Liver (tissue), 9 donors: ENCODE measurements around the gene ARSB. TPM values are rescaled to one million over a fixed set of nuclear protein-coding genes. Genes with fewer than 3 reads are reported as not detected.

Experiments used
- DNase-seq: peaks from one replicate; pipeline ENCODE4 v3.0.0-alpha.2; 2017; ENCODE audit warnings: low spot score
- H3K27ac ChIP-seq, 2 donors: one replicate each; pipeline ENCODE4 v1.7.0; 2013; ENCODE audit warnings: inconsistent platforms in 2 of 2, low read length in 2 of 2, control low read depth in 1 of 2, low read depth in 1 of 2, mild to moderate bottlenecking in 1 of 2
- H3K27me3 ChIP-seq, 4 donors: one replicate each; pipeline versions ENCODE4 v1.6.1 to v1.7.0; 2013; ENCODE audit warnings: low read length in 3 of 4, inconsistent platforms in 1 of 4, mild to moderate bottlenecking in 1 of 4, moderate library complexity in 1 of 4; ENCODE audit not compliant: control insufficient read depth in 4 of 4, insufficient read depth in 4 of 4
- H3K36me3 ChIP-seq, 4 donors: one replicate each; pipeline versions ENCODE4 v1.6.1 to v1.7.0; 2013; ENCODE audit warnings: low read length in 3 of 4, mild to moderate bottlenecking in 3 of 4, low read depth in 1 of 4, moderate library complexity in 1 of 4; ENCODE audit not compliant: control insufficient read depth in 4 of 4, insufficient read depth in 3 of 4
- H3K4me1 ChIP-seq, 4 donors: one replicate each; pipeline versions ENCODE4 v1.6.1 to v1.7.0; 2013; ENCODE audit warnings: low read length in 3 of 4, mild to moderate bottlenecking in 3 of 4, moderate library complexity in 1 of 4; ENCODE audit not compliant: control insufficient read depth in 4 of 4, insufficient read depth in 4 of 4
- H3K4me3 ChIP-seq, 3 donors: one replicate each; pipeline versions ENCODE4 v1.6.1 to v1.7.0; 2013; ENCODE audit warnings: low read length in 3 of 3, control low read depth in 1 of 3, low read depth in 1 of 3, mild to moderate bottlenecking in 1 of 3
- H3K9ac ChIP-seq, 2 donors: one replicate each; pipeline ENCODE4 v1.7.0; 2013; ENCODE audit warnings: low read length in 2 of 2, mild to moderate bottlenecking in 2 of 2, moderate library complexity in 2 of 2, control low read depth in 1 of 2, low read depth in 1 of 2
- H3K9me3 ChIP-seq, 4 donors: one replicate each; pipeline versions ENCODE4 v1.6.1 to v1.7.0; 2013; ENCODE audit warnings: low read length in 3 of 4; ENCODE audit not compliant: control insufficient read depth in 4 of 4
- CTCF ChIP-seq: fragments of 150-350 bp; IDR thresholded peaks from 2 replicates; pipeline ENCODE4 v1.5.1; 2017; ENCODE audit warnings: improper control_type of control experiment, low read depth, low read length; ENCODE audit not compliant: missing input control
- EGR1 ChIP-seq, 2 donors: IDR thresholded peaks; 2 replicates each; pipeline ENCODE4 v1.6.1; 2016 to 2018; ENCODE audit warnings: antibody characterized with exemption in 2 of 2, low read depth in 2 of 2
- FOXA1 ChIP-seq: IDR thresholded peaks from 2 replicates; pipeline ENCODE4 v1.6.1; 2016; ENCODE audit warnings: antibody characterized with exemption
- FOXA2 ChIP-seq: IDR thresholded peaks from 2 replicates; pipeline ENCODE4 v1.6.1; 2016; ENCODE audit warnings: antibody characterized with exemption
- GABPA ChIP-seq, 2 donors: IDR thresholded peaks in 1 of 2; conservative IDR thresholded peaks in 1 of 2; 2 replicates each; pipeline ENCODE4 v1.6.1; 2016; ENCODE audit warnings: antibody characterized with exemption in 2 of 2, mild to moderate bottlenecking in 1 of 2, moderate library complexity in 1 of 2
- HNF4A ChIP-seq, 2 donors: conservative IDR thresholded peaks; 2 replicates each; pipeline ENCODE4 v1.6.1; 2016; ENCODE audit warnings: antibody characterized with exemption in 2 of 2, mild to moderate bottlenecking in 2 of 2
- HNF4G ChIP-seq: IDR thresholded peaks from 2 replicates; pipeline ENCODE4 v1.6.1; 2016; ENCODE audit warnings: antibody characterized with exemption
- MAX ChIP-seq: IDR thresholded peaks from 2 replicates; pipeline ENCODE4 v1.6.1; 2016; ENCODE audit warnings: antibody characterized with exemption
- RAD21 ChIP-seq, 2 donors: IDR thresholded peaks; 2 replicates each; pipeline ENCODE4 v1.6.1; 2016; ENCODE audit warnings: antibody characterized with exemption in 2 of 2, mild to moderate bottlenecking in 2 of 2
- REST ChIP-seq: IDR thresholded peaks from 2 replicates; pipeline ENCODE4 v1.6.1; 2016; ENCODE audit warnings: antibody characterized with exemption, mild to moderate bottlenecking
- RXRA ChIP-seq, 2 donors: IDR thresholded peaks; 2 replicates each; pipeline ENCODE4 v1.6.1; 2017 to 2018; ENCODE audit warnings: antibody characterized with exemption in 2 of 2, mild to moderate bottlenecking in 1 of 2
- SP1 ChIP-seq: IDR thresholded peaks from 2 replicates; pipeline ENCODE4 v1.6.1; 2018; ENCODE audit warnings: antibody characterized with exemption, mild to moderate bottlenecking
- TAF1 ChIP-seq: conservative IDR thresholded peaks from 2 replicates; pipeline ENCODE4 v1.6.1; 2016; ENCODE audit warnings: antibody characterized with exemption, mild to moderate bottlenecking
- YY1 ChIP-seq: IDR thresholded peaks from 2 replicates; pipeline ENCODE4 v1.6.1; 2016; ENCODE audit warnings: antibody characterized with exemption, mild to moderate bottlenecking
- ZBTB33 ChIP-seq: IDR thresholded peaks from 2 replicates; pipeline ENCODE4 v1.6.1; 2016; ENCODE audit warnings: antibody characterized with exemption
- WGBS: extraction: QIAGEN DNeasy Blood & Tissue Kit; methylation state at CpG from one replicate; pipeline ENCODE4 v1.1.7; 2013; 5-methylcytosine and 5-hydroxymethylcytosine counted together
- polyA plus RNA-seq, 2 donors: library from polyadenylated mRNA; stranded (reverse) in 1 of 2; unstranded in 1 of 2; fragments of 200-250 nt in 1 of 2; fragments of >200 nt in 1 of 2; fragmentation: Nextera tagmentation in 1 of 2; extraction: Ambion mirVana in 1 of 2; gene quantifications; one replicate each; pipeline versions ENCODE4 v1.2.1 to v1.2.3, GENCODE V29; 2013 to 2015
- total RNA-seq, 2 donors: library from RNA; depleted of rRNA; stranded (reverse); fragments of >200 nt; gene quantifications; one replicate each; pipeline ENCODE4 v1.2.3, GENCODE V29; 2014
- donor health status: healthy.
- donor health status: healthy.
- donor health status: healthy.
- donor health status: healthy.
- donor health status: healthy.

The ARSB gene
- total and polyA plus RNA-seq, 4 donors = 3.5 to 26.2 (median 8.7) TPM

- TF ChIP-seq MAX (no peak), RAD21 (IDR thresholded peaks at IDR 0.05) (no peak), ZBTB33 (no peak), EGR1 (IDR thresholded peaks at IDR 0.05; ENCODE audit: low read depth in 2 of 2) (no peak), TAF1 (no peak), CTCF (no peak), HNF4G (no peak), YY1 (no peak), GABPA (IDR thresholded peaks at IDR 0.05 in 1 of 2, conservative IDR thresholded peaks at IDR 0.05 in 1 of 2) (no peak), REST (no peak), SP1 (no peak), RXRA (IDR thresholded peaks at IDR 0.05) (no peak), FOXA1 (no peak), HNF4A (conservative IDR thresholded peaks at IDR 0.05) (no peak)
- no peak overlapping the region for H3K9ac ChIP-seq
- no peaks in the 10 kb centered on the region for H3K36me3 ChIP-seq
- H3K4me1 ChIP-seq = peaks cover 0 to 3% (median 0%) of the 10 kb centered on the region in 4 donors
- no peak overlapping the region for H3K4me3 ChIP-seq
- no peaks in the 10 kb centered on the region for H3K9me3 ChIP-seq
- 78% methylated on average over 4 of the region's 4 CpGs for WGBS
- no peak overlapping the region for H3K27ac ChIP-seq
- no peaks in the 10 kb centered on the region for H3K27me3 ChIP-seq
- DNase-seq = no peak
Observed at GRCh38 chr5:78896132-78896531, 89.0 kb downstream of the ARSB start.

- no peak for DNase-seq
- Histone ChIP-seq H3K9me3 (no peaks in the 10 kb centered on the region), H3K27me3 (no peaks in the 10 kb centered on the region), H3K4me3 (no peak overlapping the region), H3K27ac (no peak overlapping the region), H3K9ac (no peak overlapping the region), H3K4me1 (peaks cover 0 to 3% (median 1%) of the 10 kb centered on the region in 4 donors), H3K36me3 (no peaks in the 10 kb centered on the region)
- TF ChIP-seq FOXA2 = no peak
- peak; percentile 53 to 66 for TF ChIP-seq GABPA (IDR thresholded peaks at IDR 0.05 in 1 of 2, conservative IDR thresholded peaks at IDR 0.05 in 1 of 2)
- peak; percentile 17 for TF ChIP-seq SP1
- 52% methylated on average over 4 of the region's 4 CpGs for WGBS
Observed at GRCh38 chr5:78895616-78896015, 89.5 kb downstream of the ARSB start.
